ENCODE measurements around the gene DERL2.

Gene DERL2

GRCh38 chr17:5485270-5486205 lies at the start of gene DERL2:
Gene DERL2, minus strand, starts transcription at chr17:5486178. Its CDS starts 17 bp downstream, at chr17:5486161.
- DNase-seq (ENCODE audit: low read depth) = no peak

- no peak for DNase-seq (ENCODE audit: low read depth)
Measured at GRCh38 chr17:5535436-5535835, 49.5 kb upstream of the DERL2 start.

- no peak for DNase-seq (ENCODE audit: low read depth)
Measured at GRCh38 chr17:5533486-5534315, 47.7 kb upstream of the DERL2 start.

GRCh38 chr17:5532581-5532980 lies 46.6 kb upstream of the DERL2 start:
- DNase-seq (ENCODE audit: low read depth) = no peak

- DNase-seq (ENCODE audit: low read depth) = no peak
Measured at GRCh38 chr17:5531085-5531418, 45.1 kb upstream of the DERL2 start.

- no peak for DNase-seq (ENCODE audit: low read depth)
Measured at GRCh38 chr17:5530265-5531084, 44.5 kb upstream of the DERL2 start.

- DNase-seq (ENCODE audit: low read depth) = no peak
Measured at GRCh38 chr17:5527601-5528250, 41.7 kb upstream of the DERL2 start.

- peak; percentile 4 for DNase-seq (ENCODE audit: low read depth)
Measured at GRCh38 chr17:5526821-5527598, 41.0 kb upstream of the DERL2 start.

GRCh38 chr17:5523249-5523648 lies 37.3 kb upstream of the DERL2 start:
- DNase-seq (ENCODE audit: low read depth) = no peak

- no peak for DNase-seq (ENCODE audit: low read depth)
Measured at GRCh38 chr17:5522476-5522875, 36.5 kb upstream of the DERL2 start.

GRCh38 chr17:5516060-5516792 lies 30.2 kb upstream of the DERL2 start:
- no peak for DNase-seq (ENCODE audit: low read depth)

GRCh38 chr17:5514976-5515375 lies 29.0 kb upstream of the DERL2 start:
- DNase-seq (ENCODE audit: low read depth) = no peak

- no peak for DNase-seq (ENCODE audit: low read depth)
Measured at GRCh38 chr17:5513628-5514027, 27.6 kb upstream of the DERL2 start.

GRCh38 chr17:5511401-5512225 lies 25.6 kb upstream of the DERL2 start:
- DNase-seq (ENCODE audit: low read depth) = no peak

- DNase-seq (ENCODE audit: low read depth) = no peak
Measured at GRCh38 chr17:5510771-5511170, 24.8 kb upstream of the DERL2 start.

- no peak for DNase-seq (ENCODE audit: low read depth)
Measured at GRCh38 chr17:5509482-5509881, 23.5 kb upstream of the DERL2 start.

GRCh38 chr17:5508810-5509209 lies 22.8 kb upstream of the DERL2 start:
- no peak for DNase-seq (ENCODE audit: low read depth)

- DNase-seq (ENCODE audit: low read depth) = no peak
Measured at GRCh38 chr17:5506307-5506706, 20.3 kb upstream of the DERL2 start.

GRCh38 chr17:5502552-5502951 lies 16.6 kb upstream of the DERL2 start:
- DNase-seq (ENCODE audit: low read depth) = no peak

Data from stimulated activated CD8-positive, alpha-beta memory T cell treated with anti-CD3 and anti-CD28 coated beads, Interleukin-12 subunit alpha, Interleukin-12 subunit beta, amount 100 ng/mL, for 4 hours (primary cell).